ENCODE data around the gene KIFBP. TPM values are rescaled to one million over a fixed set of nuclear protein-coding genes. Genes with fewer than 3 reads are reported as not detected.
A peak's percentile ranks its signal among the peaks of the same experiment; 100 is the strongest.

KIFBP gene
- total RNA-seq, 2 experiments from 2014 or later, result 9.7 to 10.9 TPM

- no peak for TF ChIP-seq CTCF (IDR thresholded peaks at IDR 0.05)
- intact Hi-C loops (cut with micrococcal nuclease), result no loop called here
- DNase-seq, result peak; percentile 35
- peak; percentile 35 for ATAC-seq
- no peaks in the 10 kb centered on the region for H3K36me3 Mint-ChIP-seq (ENCODE audit: low read depth)
- ChIA-PET CTCF (interaction anchor here (1.3 to 3.9 kb wide), 2 partner anchors 17 to 55 kb away, joined by 6 to 20 read pairs; no protein-coding TSS in a partner anchor), POLR2A (interaction anchor here (0.7 to 2.3 kb wide), 7 partner anchors 17 to 34 kb away, joined by 3 to 9 read pairs (median 4); partner anchors contain the start of gene SRGN)
- H3K9me3 Mint-ChIP-seq, result peaks cover 3% of the 10 kb centered on the region
- H3K27ac Mint-ChIP-seq, result peak overlapping the region; percentile 81
- H3K4me1 Mint-ChIP-seq (ENCODE audit: low read depth), result peaks cover 51% of the 10 kb centered on the region
- peak overlapping the region; percentile 53 for H3K4me3 Mint-ChIP-seq
- H3K27me3 Mint-ChIP-seq, result no peaks in the 10 kb centered on the region
Measured at GRCh38 chr10:69061305-69062161, 72.9 kb downstream of the KIFBP start.

DNA sequence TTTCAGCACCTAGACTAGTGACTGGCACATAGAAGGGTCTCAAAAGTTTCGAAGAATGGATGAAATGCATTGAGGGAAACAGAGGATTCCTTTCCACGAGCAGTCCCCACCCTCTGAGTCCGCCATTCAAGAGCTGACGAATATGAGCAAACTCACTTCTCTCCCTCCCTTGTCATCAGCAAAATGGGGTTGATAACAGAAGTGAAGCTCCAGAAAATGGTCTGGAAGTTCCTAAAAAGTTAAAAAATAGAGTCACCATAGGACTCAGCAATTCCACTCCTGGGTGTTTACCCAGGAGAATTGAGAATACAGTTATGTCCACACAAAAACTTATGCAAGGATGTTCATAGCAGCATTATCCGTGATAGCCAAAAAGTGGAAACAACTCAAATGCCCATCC lies 74.3 kb downstream of the KIFBP start:
- ATAC-seq (no peak), DNase-seq (no peak)
- Mint-ChIP-seq H3K27ac (no peak overlapping the region), H3K4me1 (ENCODE audit: low read depth) (peaks cover 44% of the 10 kb centered on the region), H3K27me3 (no peaks in the 10 kb centered on the region), H3K36me3 (ENCODE audit: low read depth) (no peaks in the 10 kb centered on the region), H3K9me3 (peaks cover 3% of the 10 kb centered on the region), H3K4me3 (no peak overlapping the region)
- CTCF ChIA-PET, result interaction anchor here (1.0 to 3.9 kb wide), 4 partner anchors 18 to 57 kb away, joined by 3 to 20 read pairs (median 4); no protein-coding TSS in a partner anchor
- intact Hi-C loops (cut with micrococcal nuclease), result no loop called here
- POLR2A ChIA-PET, result interaction anchor here (1.1 to 2.3 kb wide), 5 partner anchors 19 to 33 kb away, joined by 3 to 9 read pairs (median 3); no protein-coding TSS in a partner anchor
- no peak for TF ChIP-seq CTCF (IDR thresholded peaks at IDR 0.05)

- no peak for DNase-seq
- no peak overlapping the region for H3K4me3 Mint-ChIP-seq
- TF ChIP-seq CTCF (IDR thresholded peaks at IDR 0.05), result no peak
- ChIA-PET POLR2A (interaction anchor here (0.6 to 3.3 kb wide), 7 partner anchors 9 to 53 kb away, joined by 3 to 52 read pairs (median 4); partner anchors contain the start of gene SRGN), CTCF (interaction anchor here (0.6 to 4.7 kb wide), 12 partner anchors 8 to 59 kb away, joined by 3 to 25 read pairs (median 4); partner anchors contain the start of gene SRGN)
- H3K36me3 Mint-ChIP-seq (ENCODE audit: low read depth), result no peaks in the 10 kb centered on the region
- H3K9me3 Mint-ChIP-seq, result peaks cover 3% of the 10 kb centered on the region
- intact Hi-C loops (cut with micrococcal nuclease), result no loop called here
- H3K4me1 Mint-ChIP-seq (ENCODE audit: low read depth), result peaks cover 41% of the 10 kb centered on the region
- no peaks in the 10 kb centered on the region for H3K27me3 Mint-ChIP-seq
- ATAC-seq, result no peak
- peak overlapping the region; percentile 93 for H3K27ac Mint-ChIP-seq
Measured at GRCh38 chr10:69064762-69065328, 76.2 kb downstream of the KIFBP start.

- ChIA-PET CTCF (interaction anchor here (0.6 to 4.7 kb wide), 17 partner anchors 10 to 114 kb away, joined by 3 to 25 read pairs (median 4); partner anchors contain the start of gene SUPV3L1), POLR2A (interaction anchor here (0.6 to 3.3 kb wide), 9 partner anchors 10 to 54 kb away, joined by 3 to 52 read pairs (median 4); partner anchors contain the start of gene SRGN)
- intact Hi-C loops (cut with micrococcal nuclease), result no loop called here
- DNase-seq (peak; percentile 63), ATAC-seq (peak; percentile 91)
- peaks cover 41% of the 10 kb centered on the region for H3K4me1 Mint-ChIP-seq (ENCODE audit: low read depth)
- peaks cover 3% of the 10 kb centered on the region for H3K9me3 Mint-ChIP-seq
- H3K4me3 Mint-ChIP-seq, result peak overlapping the region; percentile 48
- peak overlapping the region; percentile 93 for H3K27ac Mint-ChIP-seq
- no peaks in the 10 kb centered on the region for H3K36me3 Mint-ChIP-seq (ENCODE audit: low read depth)
- no peak for TF ChIP-seq CTCF (IDR thresholded peaks at IDR 0.05)
- no peaks in the 10 kb centered on the region for H3K27me3 Mint-ChIP-seq
Measured at GRCh38 chr10:69065406-69066361, 77.1 kb downstream of the KIFBP start.

Other genes with a start within 250 kb of the KIFBP start
- gene STOX1, start 161.3 kb upstream of the KIFBP start, total RNA-seq, result under 1 TPM; 0.22 to 0.36 TPM
- 100 to 1,000 TPM; 102 to 105 TPM for gene DDX50, start 87.5 kb upstream of the KIFBP start, total RNA-seq
- gene DDX21, start 32.6 kb upstream of the KIFBP start, total RNA-seq, result 100 to 1,000 TPM; 192 to 194 TPM
- 100 to 1,000 TPM; 279 to 292 TPM for gene SRGN, start 99.3 kb downstream of the KIFBP start, total RNA-seq
- 10 to 100 TPM; 33.1 to 34.5 TPM for gene VPS26A, start 135.4 kb downstream of the KIFBP start, total RNA-seq
- 10 to 100 TPM; 37.6 to 42.7 TPM for gene SUPV3L1, start 191.4 kb downstream of the KIFBP start, total RNA-seq
- gene HKDC1, start 231.5 kb downstream of the KIFBP start, total RNA-seq, result under 1 TPM in 1 of 2 experiments, not detected in 1; 0.40 TPM